HepG2 (cell line): ENCODE data around the gene SETD5.

Source experiments
- EP300 ChIP-seq, 3 experiments: sonication (generic) in 1 of 3; formaldehyde crosslinking in 1 of 3; IDR thresholded peaks; 2 replicates each; pipeline versions ENCODE4 v1.5.1 to v1.6.1; 2011 to 2020; ENCODE audit warnings: low read depth in 2 of 3, low read length in 2 of 3, borderline replicate concordance in 1 of 3, improper control_type of control experiment in 1 of 3, mild to moderate bottlenecking in 1 of 3, missing genetic modification reagents in 1 of 3, moderate library complexity in 1 of 3
- HMG20B ChIP-seq: conservative IDR thresholded peaks from 2 replicates; pipeline ENCODE4 v1.6.1; 2016; ENCODE audit warnings: missing genetic modification reagents, missing compliant biosample characterization
- MIER2 ChIP-seq: IDR thresholded peaks from 2 replicates; pipeline ENCODE4 v1.6.1; 2016; ENCODE audit warnings: missing biosample characterization, missing genetic modification reagents
- POGZ ChIP-seq: sonication (generic); formaldehyde crosslinking; IDR thresholded peaks from 2 replicates; pipeline ENCODE4 v1.4.0; 2020; ENCODE audit warnings: mild to moderate bottlenecking, missing genetic modification reagents
- POLR2A ChIP-seq, 2 experiments: IDR thresholded peaks; 2 replicates each; pipeline ENCODE4 v1.6.1; 2011; ENCODE audit warnings: low read depth in 2 of 2, low read length in 2 of 2, mild to moderate bottlenecking in 1 of 2, moderate library complexity in 1 of 2; ENCODE audit not compliant: insufficient read depth in 1 of 2
- TCF7 ChIP-seq: sonication (generic); IDR thresholded peaks from 2 replicates; pipeline ENCODE4 v1.6.1; 2016; ENCODE audit warnings: antibody characterized with exemption, low read depth
- ZKSCAN1 ChIP-seq: fragments of 150-350 bp; IDR thresholded peaks from 2 replicates; pipeline ENCODE4 v1.6.1; 2014; ENCODE audit warnings: low read length
- ZNF232 ChIP-seq: sonication (generic); formaldehyde crosslinking; IDR thresholded peaks from 2 replicates; pipeline ENCODE4 v1.4.0; 2020; ENCODE audit warnings: missing genetic modification reagents, borderline replicate concordance
- ZNF589 ChIP-seq: sonication (generic); formaldehyde crosslinking; conservative IDR thresholded peaks from 2 replicates; pipeline ENCODE4 v1.8.0; 2022; ENCODE audit warnings: mild to moderate bottlenecking, moderate library complexity, missing genetic modification reagents

- no peak for TF ChIP-seq POGZ (CRISPR knock-in tag)
- TF ChIP-seq ZKSCAN1: no peak
- no peak for TF ChIP-seq POLR2A (IDR thresholded peaks at IDR 0.05; ENCODE audit: insufficient read depth in 1 of 2, low read depth in 2 of 2, low read length in 2 of 2)
- no peak for TF ChIP-seq TCF7
- no peak for TF ChIP-seq ZNF589 (CRISPR knock-in tag)
- no peak for TF ChIP-seq ZNF232 (CRISPR knock-in tag)
- TF ChIP-seq HMG20B (CRISPR knock-in tag): no peak
- no peak for TF ChIP-seq MIER2 (CRISPR knock-in tag)
- TF ChIP-seq EP300 (IDR thresholded peaks at IDR 0.05; ENCODE audit: low read depth in 2 of 2, low read length in 2 of 2): no peak
- TF ChIP-seq EP300 (CRISPR knock-in tag; IDR thresholded peaks at IDR 0.05; ENCODE audit: borderline replicate concordance): no peak
Observed at GRCh38 chr3:9404680-9405079, 7.3 kb downstream of the SETD5 start.
